Ascending aorta (tissue), 2 donors: ENCODE measurements around the gene OCA2. TPM values are rescaled to one million over a fixed set of nuclear protein-coding genes. Genes with fewer than 3 reads are reported as not detected.

Experiments
- DNase-seq, 2 donors: peaks; one replicate each; pipeline ENCODE4 v3.0.0-alpha.2; 2019; ENCODE audit warnings: low spot score in 2 of 2
- H3K27ac ChIP-seq, 2 donors: fragments of 200-600 bp; sonication (generic); one replicate each; pipeline ENCODE4 v1.5.1; 2016 to 2017; ENCODE audit warnings: mild to moderate bottlenecking in 1 of 2
- H3K27me3 ChIP-seq: fragments of 200-600 bp; sonication (generic); one replicate; pipeline ENCODE4 v1.5.1; 2017
- H3K36me3 ChIP-seq, 2 donors: fragments of 200-600 bp; sonication (generic); one replicate each; pipeline ENCODE4 v1.5.1; 2016
- H3K4me1 ChIP-seq, 2 donors: fragments of 200-600 bp; sonication (generic); one replicate each; pipeline ENCODE4 v1.5.1; 2016 to 2017; ENCODE audit warnings: mild to moderate bottlenecking in 1 of 2
- H3K4me3 ChIP-seq, 2 donors: fragments of 200-600 bp; sonication (generic); one replicate each; pipeline ENCODE4 v1.5.1; 2016 to 2017; ENCODE audit warnings: mild to moderate bottlenecking in 1 of 2
- H3K9me3 ChIP-seq, 2 donors: fragments of 200-600 bp; sonication (generic); one replicate each; pipeline ENCODE4 v1.5.1; 2016
- intact Hi-C: fragments of 100-400 bp; cut with DNase I; formaldehyde crosslinking; loops from one replicate; pipeline ENCODE4 v1.15.1; 2023
- total RNA-seq: library from RNA; depleted of rRNA; stranded (reverse); fragments of >200 nt; gene quantifications from one replicate; pipeline ENCODE4 v1.1.0, GENCODE V29; 2016
- TF ChIP-seq, protein P1 (sequence below), 3 experiments: fragments of 200-600 bp in 2 of 3; fragments of 450-650 bp in 1 of 3; sonication (generic) in 2 of 3; IDR thresholded peaks; one replicate each; pipeline ENCODE4 v1.5.1; 2016 to 2019; ENCODE audit warnings: antibody characterized with exemption in 3 of 3, mild to moderate bottlenecking in 1 of 3, moderate library complexity in 1 of 3

OCA2 gene
- total RNA-seq, 1 donor from 2014 or later = 1.2 TPM

DNA sequence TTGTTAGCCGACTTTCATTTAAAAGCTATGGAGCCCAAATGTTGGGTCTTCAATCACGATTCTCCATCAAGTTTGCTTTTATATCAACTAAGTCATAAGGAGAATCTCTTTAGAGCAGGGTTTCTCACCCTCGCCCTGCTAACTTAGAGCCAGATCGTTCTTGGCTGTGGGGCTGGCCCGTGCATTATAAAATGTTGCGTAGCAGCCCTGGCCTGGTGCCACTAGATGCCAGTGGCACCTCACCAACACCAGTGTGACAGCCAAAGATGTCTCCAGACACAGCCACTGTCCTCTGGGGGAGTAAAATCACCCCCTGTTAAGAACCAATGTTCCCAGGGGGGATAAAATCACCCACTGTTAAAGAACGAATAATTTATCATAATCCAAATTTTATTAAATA lies 226.1 kb downstream of the OCA2 start:
- Histone ChIP-seq H3K27ac (no peak overlapping the region), H3K27me3 (no peaks in the 10 kb centered on the region), H3K9me3 (no peaks in the 10 kb centered on the region), H3K4me3 (no peak overlapping the region), H3K36me3 (no peaks in the 10 kb centered on the region), H3K4me1 (no peaks in the 10 kb centered on the region)
- intact Hi-C loops = no loop called here
- DNase-seq = no peak
- TF ChIP-seq, protein P1, sequence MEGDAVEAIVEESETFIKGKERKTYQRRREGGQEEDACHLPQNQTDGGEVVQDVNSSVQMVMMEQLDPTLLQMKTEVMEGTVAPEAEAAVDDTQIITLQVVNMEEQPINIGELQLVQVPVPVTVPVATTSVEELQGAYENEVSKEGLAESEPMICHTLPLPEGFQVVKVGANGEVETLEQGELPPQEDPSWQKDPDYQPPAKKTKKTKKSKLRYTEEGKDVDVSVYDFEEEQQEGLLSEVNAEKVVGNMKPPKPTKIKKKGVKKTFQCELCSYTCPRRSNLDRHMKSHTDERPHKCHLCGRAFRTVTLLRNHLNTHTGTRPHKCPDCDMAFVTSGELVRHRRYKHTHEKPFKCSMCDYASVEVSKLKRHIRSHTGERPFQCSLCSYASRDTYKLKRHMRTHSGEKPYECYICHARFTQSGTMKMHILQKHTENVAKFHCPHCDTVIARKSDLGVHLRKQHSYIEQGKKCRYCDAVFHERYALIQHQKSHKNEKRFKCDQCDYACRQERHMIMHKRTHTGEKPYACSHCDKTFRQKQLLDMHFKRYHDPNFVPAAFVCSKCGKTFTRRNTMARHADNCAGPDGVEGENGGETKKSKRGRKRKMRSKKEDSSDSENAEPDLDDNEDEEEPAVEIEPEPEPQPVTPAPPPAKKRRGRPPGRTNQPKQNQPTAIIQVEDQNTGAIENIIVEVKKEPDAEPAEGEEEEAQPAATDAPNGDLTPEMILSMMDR (IDR thresholded peaks at IDR 0.05) = no peak

DNA sequence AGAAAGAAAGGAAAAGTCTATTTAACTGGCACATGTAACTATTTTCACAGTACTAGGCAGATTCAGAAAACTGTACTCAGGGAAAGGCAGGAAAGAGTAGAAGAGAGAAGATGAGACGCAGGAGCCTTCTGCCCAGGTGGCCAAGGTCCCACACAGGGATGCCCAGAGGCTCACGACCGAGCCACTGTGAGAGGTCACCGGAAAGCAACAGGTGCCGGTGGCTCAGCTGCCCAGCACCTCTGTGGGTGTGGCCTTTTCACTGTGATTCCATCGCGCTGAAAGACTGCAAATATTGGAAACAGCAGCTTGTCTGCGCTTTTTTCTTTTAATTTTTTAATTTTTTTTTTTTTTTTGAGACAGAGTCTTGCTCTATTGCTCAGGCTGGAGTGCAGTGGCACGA lies 226.8 kb downstream of the OCA2 start:
- H3K27me3 ChIP-seq = no peaks in the 10 kb centered on the region
- no peaks in the 10 kb centered on the region for H3K9me3 ChIP-seq
- TF ChIP-seq, protein P1 (IDR thresholded peaks at IDR 0.05) = no peak
- no peaks in the 10 kb centered on the region for H3K36me3 ChIP-seq
- DNase-seq = no peak
- H3K27ac ChIP-seq = no peak overlapping the region
- H3K4me3 ChIP-seq = no peak overlapping the region
- H3K4me1 ChIP-seq = no peaks in the 10 kb centered on the region
- intact Hi-C loops = no loop called here

DNA sequence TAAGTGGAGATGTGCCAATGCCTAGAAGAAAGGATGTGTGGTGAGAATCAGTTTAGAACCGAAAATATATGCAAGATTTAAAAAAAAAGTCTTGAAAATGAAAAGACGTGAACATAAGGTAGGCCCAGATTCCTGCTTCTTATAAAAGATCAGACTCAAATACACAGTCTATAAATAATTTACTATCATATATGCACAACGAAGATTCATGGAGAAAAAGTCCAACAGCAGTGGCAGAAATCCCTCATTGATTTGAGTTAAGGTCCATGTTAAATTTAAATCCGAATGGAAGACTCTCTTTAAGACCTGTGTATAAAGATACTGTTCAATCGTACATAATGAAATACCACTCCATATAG lies 227.2 kb downstream of the OCA2 start:
- TF ChIP-seq, protein P1 (IDR thresholded peaks at IDR 0.05) = no peak
- no peaks in the 10 kb centered on the region for H3K36me3 ChIP-seq
- intact Hi-C loops = no loop called here
- no peaks in the 10 kb centered on the region for H3K27me3 ChIP-seq
- H3K4me3 ChIP-seq = no peak overlapping the region
- no peak overlapping the region for H3K27ac ChIP-seq
- DNase-seq = no peak
- no peaks in the 10 kb centered on the region for H3K4me1 ChIP-seq
- H3K9me3 ChIP-seq = no peaks in the 10 kb centered on the region

DNA sequence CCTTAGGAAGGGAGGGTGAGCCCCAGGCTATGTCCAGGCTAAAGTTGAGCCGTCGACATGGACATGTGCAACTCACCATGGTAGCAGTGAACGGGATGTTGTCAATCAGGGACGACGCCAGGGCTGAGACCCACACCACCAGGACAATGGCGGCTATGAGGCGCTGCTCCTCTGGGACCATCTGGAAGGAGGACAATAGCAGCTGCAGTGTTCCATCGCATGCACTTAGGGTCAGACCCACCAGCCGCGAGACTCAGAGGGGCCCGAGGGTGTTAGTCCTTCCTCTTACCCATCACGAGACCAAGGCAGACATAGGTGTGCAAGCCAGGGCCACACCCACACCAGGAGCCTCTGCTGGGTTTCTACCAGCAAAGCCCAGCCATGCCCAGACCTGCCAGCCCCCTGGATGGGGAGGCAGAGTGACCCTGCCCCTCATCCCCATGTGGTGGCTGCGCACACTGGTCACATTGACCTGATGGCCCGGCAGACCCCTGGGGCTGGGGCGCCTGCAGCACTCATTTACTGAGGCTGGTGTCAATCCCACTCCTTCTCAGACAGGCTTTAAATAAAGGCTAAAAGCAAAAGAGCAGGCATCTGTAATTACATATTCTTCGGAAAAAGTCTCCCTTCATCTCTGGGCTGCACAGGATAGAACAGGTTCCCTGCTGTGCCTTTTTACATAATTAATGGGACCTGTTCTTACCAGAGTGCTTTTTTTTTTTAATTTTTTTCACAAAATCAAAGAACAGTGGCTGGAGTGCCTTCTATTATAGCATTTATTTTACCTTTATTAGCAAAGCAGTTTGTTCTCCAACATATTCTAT lies 227.8 kb downstream of the OCA2 start:
- no peak for DNase-seq
- H3K36me3 ChIP-seq = no peaks in the 10 kb centered on the region
- no peaks in the 10 kb centered on the region for H3K4me1 ChIP-seq
- H3K9me3 ChIP-seq = no peaks in the 10 kb centered on the region
- H3K27ac ChIP-seq = no peak overlapping the region
- H3K27me3 ChIP-seq = no peaks in the 10 kb centered on the region
- TF ChIP-seq, protein P1 (IDR thresholded peaks at IDR 0.05) = no peak
- no peak overlapping the region for H3K4me3 ChIP-seq
- intact Hi-C loops = no loop called here

DNA sequence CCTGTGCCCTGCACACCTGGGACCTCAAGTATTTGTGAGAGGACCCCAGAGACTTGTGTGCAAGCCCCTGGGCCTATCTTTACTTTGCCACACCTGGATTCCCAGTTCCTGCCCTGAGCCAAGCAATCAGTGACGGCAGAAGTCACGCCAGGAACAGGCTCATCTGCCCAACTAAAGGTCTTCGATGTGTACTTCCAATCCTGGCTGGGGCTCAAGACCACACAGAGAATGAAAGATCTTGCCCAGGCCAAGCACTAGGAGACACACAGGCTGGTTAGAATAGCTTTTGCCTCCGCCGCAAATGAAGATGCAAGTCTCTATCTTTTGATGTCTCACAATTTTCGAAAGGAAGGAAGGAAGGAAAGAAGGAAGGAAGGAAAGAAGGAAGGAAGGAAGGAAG lies 228.8 kb downstream of the OCA2 start:
- H3K9me3 ChIP-seq = no peaks in the 10 kb centered on the region
- no peaks in the 10 kb centered on the region for H3K36me3 ChIP-seq
- no peak for DNase-seq
- H3K27me3 ChIP-seq = no peaks in the 10 kb centered on the region
- TF ChIP-seq, protein P1 (IDR thresholded peaks at IDR 0.05) = no peak
- no peaks in the 10 kb centered on the region for H3K4me1 ChIP-seq
- no peak overlapping the region for H3K27ac ChIP-seq
- intact Hi-C loops = no loop called here
- H3K4me3 ChIP-seq = no peak overlapping the region
